ENCODE data around the gene BIN1.

GRCh38 chr2:127138281-127138680 lies 31.3 kb upstream of the BIN1 start:
- TF ChIP-seq POLR2A (IDR thresholded peaks at IDR 0.05; ENCODE audit: borderline replicate concordance, extremely low read depth, insufficient read depth, insufficient read length) = no peak
- no peak for TF ChIP-seq ELF1 (IDR thresholded peaks at IDR 0.05; ENCODE audit: borderline replicate concordance, low read depth)
- TF ChIP-seq CTCF (IDR thresholded peaks at IDR 0.05 in 2 of 3, conservative IDR thresholded peaks at IDR 0.05 in 1 of 3; ENCODE audit: borderline replicate concordance in 1 of 3, insufficient read depth in 1 of 3, low read depth in 2 of 3, low read length in 2 of 3) = no peak
- no peak for TF ChIP-seq POLR2AphosphoS5 (IDR thresholded peaks at IDR 0.05; ENCODE audit: low read depth, low read length)
- TF ChIP-seq SIN3A (IDR thresholded peaks at IDR 0.05; ENCODE audit: low read depth) = no peak
- TF ChIP-seq, protein P1, sequence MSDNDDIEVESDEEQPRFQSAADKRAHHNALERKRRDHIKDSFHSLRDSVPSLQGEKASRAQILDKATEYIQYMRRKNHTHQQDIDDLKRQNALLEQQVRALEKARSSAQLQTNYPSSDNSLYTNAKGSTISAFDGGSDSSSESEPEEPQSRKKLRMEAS (IDR thresholded peaks at IDR 0.05) = no peak
- TF ChIP-seq, protein P2, sequence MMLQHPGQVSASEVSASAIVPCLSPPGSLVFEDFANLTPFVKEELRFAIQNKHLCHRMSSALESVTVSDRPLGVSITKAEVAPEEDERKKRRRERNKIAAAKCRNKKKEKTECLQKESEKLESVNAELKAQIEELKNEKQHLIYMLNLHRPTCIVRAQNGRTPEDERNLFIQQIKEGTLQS (IDR thresholded peaks at IDR 0.05) = no peak
- TF ChIP-seq EZH2 (IDR thresholded peaks at IDR 0.05) = no peak
